IMR-90 (cell line): ENCODE results near the gene AP4M1.

Experiments used
- BHLHE40 ChIP-seq: fragments of 150-350 bp; IDR thresholded peaks from 2 replicates; pipeline ENCODE4 v1.6.1; 2016; ENCODE audit warnings: mild to moderate bottlenecking, low read depth, low read length
- CEBPB ChIP-seq: IDR thresholded peaks from 2 replicates; pipeline ENCODE4 v1.6.1; 2012; ENCODE audit warnings: low read depth, low read length, improper control_type of control experiment
- CHD1 ChIP-seq: IDR thresholded peaks from 2 replicates; pipeline ENCODE4 v1.6.1; 2012; ENCODE audit warnings: low read depth, low read length, improper control_type of control experiment
- MAZ ChIP-seq: IDR thresholded peaks from 2 replicates; pipeline ENCODE4 v1.6.1; 2012; ENCODE audit warnings: low read depth, mild to moderate bottlenecking, low read length, improper control_type of control experiment, moderate library complexity, borderline replicate concordance
- MXI1 ChIP-seq: IDR thresholded peaks from 2 replicates; pipeline ENCODE4 v1.6.1; 2012; ENCODE audit warnings: low read depth, mild to moderate bottlenecking, low read length, moderate library complexity, borderline replicate concordance
- NFE2L2 ChIP-seq: fragments of 150-350 bp; IDR thresholded peaks from 2 replicates; pipeline ENCODE4 v1.6.1; 2016; ENCODE audit warnings: low read depth, mild to moderate bottlenecking, low read length
- POLR2A ChIP-seq: IDR thresholded peaks from 2 replicates; pipeline ENCODE4 v1.6.1; 2012; ENCODE audit warnings: mild to moderate bottlenecking, low read depth, low read length
- RAD21 ChIP-seq: IDR thresholded peaks from 2 replicates; pipeline ENCODE4 v1.6.1; 2012; ENCODE audit warnings: low read length, improper control_type of control experiment
- RCOR1 ChIP-seq: IDR thresholded peaks from 2 replicates; pipeline ENCODE4 v1.6.1; 2012; ENCODE audit warnings: mild to moderate bottlenecking, low read length, improper control_type of control experiment; ENCODE audit not compliant: insufficient replicate concordance
- RFX5 ChIP-seq: IDR thresholded peaks from 2 replicates; pipeline ENCODE4 v1.8.0; 2012; ENCODE audit warnings: low read depth, mild to moderate bottlenecking, low read length, moderate library complexity
- SMC3 ChIP-seq: fragments of 150-350 bp; IDR thresholded peaks from 2 replicates; pipeline ENCODE4 v1.6.1; 2016; ENCODE audit warnings: low read depth, mild to moderate bottlenecking, antibody characterized with exemption, low read length, moderate library complexity
- TF ChIP-seq, protein P1 (sequence below): conservative IDR thresholded peaks from 2 replicates; pipeline ENCODE4 v1.5.1; 2012; ENCODE audit warnings: mild to moderate bottlenecking, low read depth, low read length, improper control_type of control experiment
- TF ChIP-seq, protein P2 (sequence below): fragments of 150-350 bp; IDR thresholded peaks from 2 replicates; pipeline ENCODE4 v1.6.1; 2017; ENCODE audit warnings: mild to moderate bottlenecking, antibody characterized with exemption, low read length, low read depth
- TF ChIP-seq, protein P3 (sequence below): fragments of 150-350 bp; IDR thresholded peaks from 2 replicates; pipeline ENCODE4 v1.6.1; 2016; ENCODE audit warnings: low read depth, mild to moderate bottlenecking, low read length, moderate library complexity, borderline replicate concordance

DNA sequence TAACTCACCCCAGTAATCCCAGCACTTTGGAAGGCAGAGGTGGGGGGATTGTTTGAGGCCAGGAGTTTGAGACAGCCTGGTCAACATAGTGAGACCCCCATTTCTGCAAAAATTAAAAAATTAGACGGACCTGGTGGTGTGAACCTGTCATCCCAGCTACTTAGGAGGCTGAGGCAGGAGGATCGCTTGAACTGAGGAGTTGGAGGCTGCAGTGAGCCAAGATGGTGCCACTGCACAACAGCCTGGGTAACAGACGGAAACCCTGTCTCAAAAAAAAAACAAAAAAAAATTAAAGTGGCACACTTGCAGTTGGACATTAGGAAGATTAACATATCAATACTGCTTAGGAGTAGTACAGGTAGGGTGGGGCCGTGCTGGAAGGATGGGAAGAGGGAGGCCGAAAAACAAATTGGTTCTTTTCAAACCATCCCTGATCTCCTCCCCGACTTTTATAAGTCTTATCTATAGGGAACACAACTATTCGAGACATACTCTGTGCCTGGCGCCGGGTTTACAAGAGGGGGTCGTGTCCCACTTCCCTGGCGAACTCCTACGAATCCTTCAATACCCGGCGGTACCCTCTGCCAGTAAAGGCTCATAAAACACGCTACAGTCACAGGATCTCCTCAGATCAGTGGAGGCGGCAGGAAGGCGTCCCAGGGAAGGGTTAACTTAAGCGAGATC, 17.1 kb downstream of the AP4M1 start:
- TF ChIP-seq MXI1 (no peak), POLR2A (no peak), MAZ (no peak), CEBPB (no peak), SMC3 (no peak), RFX5 (no peak), RAD21 (no peak), BHLHE40 (no peak), RCOR1 (no peak), NFE2L2 (no peak), CHD1 (no peak)
- TF ChIP-seq, protein P1, sequence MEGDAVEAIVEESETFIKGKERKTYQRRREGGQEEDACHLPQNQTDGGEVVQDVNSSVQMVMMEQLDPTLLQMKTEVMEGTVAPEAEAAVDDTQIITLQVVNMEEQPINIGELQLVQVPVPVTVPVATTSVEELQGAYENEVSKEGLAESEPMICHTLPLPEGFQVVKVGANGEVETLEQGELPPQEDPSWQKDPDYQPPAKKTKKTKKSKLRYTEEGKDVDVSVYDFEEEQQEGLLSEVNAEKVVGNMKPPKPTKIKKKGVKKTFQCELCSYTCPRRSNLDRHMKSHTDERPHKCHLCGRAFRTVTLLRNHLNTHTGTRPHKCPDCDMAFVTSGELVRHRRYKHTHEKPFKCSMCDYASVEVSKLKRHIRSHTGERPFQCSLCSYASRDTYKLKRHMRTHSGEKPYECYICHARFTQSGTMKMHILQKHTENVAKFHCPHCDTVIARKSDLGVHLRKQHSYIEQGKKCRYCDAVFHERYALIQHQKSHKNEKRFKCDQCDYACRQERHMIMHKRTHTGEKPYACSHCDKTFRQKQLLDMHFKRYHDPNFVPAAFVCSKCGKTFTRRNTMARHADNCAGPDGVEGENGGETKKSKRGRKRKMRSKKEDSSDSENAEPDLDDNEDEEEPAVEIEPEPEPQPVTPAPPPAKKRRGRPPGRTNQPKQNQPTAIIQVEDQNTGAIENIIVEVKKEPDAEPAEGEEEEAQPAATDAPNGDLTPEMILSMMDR, result no peak
- TF ChIP-seq, protein P2, sequence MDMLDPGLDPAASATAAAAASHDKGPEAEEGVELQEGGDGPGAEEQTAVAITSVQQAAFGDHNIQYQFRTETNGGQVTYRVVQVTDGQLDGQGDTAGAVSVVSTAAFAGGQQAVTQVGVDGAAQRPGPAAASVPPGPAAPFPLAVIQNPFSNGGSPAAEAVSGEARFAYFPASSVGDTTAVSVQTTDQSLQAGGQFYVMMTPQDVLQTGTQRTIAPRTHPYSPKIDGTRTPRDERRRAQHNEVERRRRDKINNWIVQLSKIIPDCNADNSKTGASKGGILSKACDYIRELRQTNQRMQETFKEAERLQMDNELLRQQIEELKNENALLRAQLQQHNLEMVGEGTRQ, result no peak
- TF ChIP-seq, protein P3, sequence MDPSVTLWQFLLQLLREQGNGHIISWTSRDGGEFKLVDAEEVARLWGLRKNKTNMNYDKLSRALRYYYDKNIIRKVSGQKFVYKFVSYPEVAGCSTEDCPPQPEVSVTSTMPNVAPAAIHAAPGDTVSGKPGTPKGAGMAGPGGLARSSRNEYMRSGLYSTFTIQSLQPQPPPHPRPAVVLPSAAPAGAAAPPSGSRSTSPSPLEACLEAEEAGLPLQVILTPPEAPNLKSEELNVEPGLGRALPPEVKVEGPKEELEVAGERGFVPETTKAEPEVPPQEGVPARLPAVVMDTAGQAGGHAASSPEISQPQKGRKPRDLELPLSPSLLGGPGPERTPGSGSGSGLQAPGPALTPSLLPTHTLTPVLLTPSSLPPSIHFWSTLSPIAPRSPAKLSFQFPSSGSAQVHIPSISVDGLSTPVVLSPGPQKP, result no peak
